ENCODE results near the gene GPATCH1. TPM values are rescaled to one million over a fixed set of nuclear protein-coding genes. Genes with fewer than 3 reads are reported as not detected.

Gene GPATCH1
- total and polyA plus RNA-seq, 9 of the 15 experiments (the other 6 are each of a cell fraction or from before 2014, with no cell fraction given): 3.7 to 9.7 (median 7.7) TPM

DNA sequence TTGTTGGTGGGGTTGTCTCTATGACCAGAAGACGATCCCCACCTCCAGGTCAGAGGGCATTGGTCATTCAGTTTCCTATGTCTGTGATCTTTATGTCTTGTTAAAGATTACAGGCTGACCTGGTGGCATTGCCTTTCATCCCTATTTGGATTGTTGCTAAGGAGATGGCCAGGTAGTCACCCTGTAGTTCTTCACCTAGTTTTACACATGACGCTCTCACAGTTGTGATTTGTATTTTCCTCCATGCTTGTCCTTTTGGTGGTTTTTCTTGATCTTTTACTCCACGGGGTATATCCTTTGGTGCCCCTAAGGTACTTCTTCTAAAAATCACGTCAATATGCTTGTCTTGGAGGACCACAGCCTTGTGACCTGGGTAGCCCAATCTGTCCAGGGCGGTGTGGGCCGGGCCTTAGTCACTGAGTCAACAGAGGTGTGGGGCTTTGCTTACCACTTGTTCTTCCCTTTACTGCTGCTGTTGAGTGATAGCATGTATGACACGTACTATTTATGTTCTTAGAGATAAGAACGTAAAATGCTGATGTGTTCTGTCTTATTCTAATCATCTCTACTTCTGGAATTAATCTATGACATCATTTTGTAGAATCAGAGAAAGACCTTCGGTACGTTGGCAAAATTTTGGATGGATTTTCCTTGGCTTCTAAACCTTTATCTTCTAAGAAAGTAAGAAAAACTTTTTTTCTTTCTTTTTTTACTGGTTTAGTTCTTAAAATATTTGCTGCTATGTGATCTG lies 20.1 kb downstream of the GPATCH1 start (continued):
- TF ChIP-seq, protein P1, sequence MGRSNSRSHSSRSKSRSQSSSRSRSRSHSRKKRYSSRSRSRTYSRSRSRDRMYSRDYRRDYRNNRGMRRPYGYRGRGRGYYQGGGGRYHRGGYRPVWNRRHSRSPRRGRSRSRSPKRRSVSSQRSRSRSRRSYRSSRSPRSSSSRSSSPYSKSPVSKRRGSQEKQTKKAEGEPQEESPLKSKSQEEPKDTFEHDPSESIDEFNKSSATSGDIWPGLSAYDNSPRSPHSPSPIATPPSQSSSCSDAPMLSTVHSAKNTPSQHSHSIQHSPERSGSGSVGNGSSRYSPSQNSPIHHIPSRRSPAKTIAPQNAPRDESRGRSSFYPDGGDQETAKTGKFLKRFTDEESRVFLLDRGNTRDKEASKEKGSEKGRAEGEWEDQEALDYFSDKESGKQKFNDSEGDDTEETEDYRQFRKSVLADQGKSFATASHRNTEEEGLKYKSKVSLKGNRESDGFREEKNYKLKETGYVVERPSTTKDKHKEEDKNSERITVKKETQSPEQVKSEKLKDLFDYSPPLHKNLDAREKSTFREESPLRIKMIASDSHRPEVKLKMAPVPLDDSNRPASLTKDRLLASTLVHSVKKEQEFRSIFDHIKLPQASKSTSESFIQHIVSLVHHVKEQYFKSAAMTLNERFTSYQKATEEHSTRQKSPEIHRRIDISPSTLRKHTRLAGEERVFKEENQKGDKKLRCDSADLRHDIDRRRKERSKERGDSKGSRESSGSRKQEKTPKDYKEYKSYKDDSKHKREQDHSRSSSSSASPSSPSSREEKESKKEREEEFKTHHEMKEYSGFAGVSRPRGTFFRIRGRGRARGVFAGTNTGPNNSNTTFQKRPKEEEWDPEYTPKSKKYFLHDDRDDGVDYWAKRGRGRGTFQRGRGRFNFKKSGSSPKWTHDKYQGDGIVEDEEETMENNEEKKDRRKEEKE (IDR thresholded peaks at IDR 0.05; ENCODE audit: borderline replicate concordance in 1 of 2, control insufficient read depth in 1 of 2, low read depth in 2 of 2, low read length in 1 of 2): no peak
- TF ChIP-seq NR2F6 (CRISPR knock-in tag; IDR thresholded peaks at IDR 0.05) (no peak), ZNF699 (CRISPR knock-in tag; IDR thresholded peaks at IDR 0.05; ENCODE audit: insufficient replicate concordance) (no peak), ZNF436 (CRISPR knock-in tag; IDR thresholded peaks at IDR 0.05) (no peak), ZNF354B (CRISPR knock-in tag; IDR thresholded peaks at IDR 0.05) (no peak), ZBTB1 (CRISPR knock-in tag; IDR thresholded peaks at IDR 0.05; ENCODE audit: borderline replicate concordance, low read depth) (no peak), ZBTB8A (IDR thresholded peaks at IDR 0.05; ENCODE audit: partially characterized antibody) (no peak), ETV1 (tag; conservative IDR thresholded peaks at IDR 0.05; ENCODE audit: low read depth) (no peak), U2AF1 (optimal IDR thresholded peaks at IDR 0.05; ENCODE audit: low read depth, low read length) (no peak), GATAD2A (IDR thresholded peaks at IDR 0.05) (no peak), BACH1 (tag; IDR thresholded peaks at IDR 0.05) (peak; percentile 21; the same call in 1 of the 2 replicates), STAT5B (CRISPR knock-in tag; IDR thresholded peaks at IDR 0.05) (no peak), SRSF3 (IDR thresholded peaks at IDR 0.05; ENCODE audit: insufficient read depth, low read length) (no peak), IRF1 (CRISPR knock-in tag; IDR thresholded peaks at IDR 0.05; ENCODE audit: borderline replicate concordance) (no peak), ZNF23 (CRISPR knock-in tag; IDR thresholded peaks at IDR 0.05) (no peak), SMARCA4 (IDR thresholded peaks at IDR 0.05) (peak; percentile 98), NFIX (CRISPR knock-in tag; IDR thresholded peaks at IDR 0.05; ENCODE audit: low read depth) (no peak), TOE1 (IDR thresholded peaks at IDR 0.05; ENCODE audit: borderline replicate concordance) (no peak; the same call in 1 of the 2 replicates), TOE1 (CRISPR knock-in tag; IDR thresholded peaks at IDR 0.05; ENCODE audit: borderline replicate concordance, low read depth) (no peak), ZNF717 (CRISPR knock-in tag; IDR thresholded peaks at IDR 0.05) (no peak), TSC22D4 (tag; IDR thresholded peaks at IDR 0.05) (no peak)
- TF ChIP-seq, protein P2, sequence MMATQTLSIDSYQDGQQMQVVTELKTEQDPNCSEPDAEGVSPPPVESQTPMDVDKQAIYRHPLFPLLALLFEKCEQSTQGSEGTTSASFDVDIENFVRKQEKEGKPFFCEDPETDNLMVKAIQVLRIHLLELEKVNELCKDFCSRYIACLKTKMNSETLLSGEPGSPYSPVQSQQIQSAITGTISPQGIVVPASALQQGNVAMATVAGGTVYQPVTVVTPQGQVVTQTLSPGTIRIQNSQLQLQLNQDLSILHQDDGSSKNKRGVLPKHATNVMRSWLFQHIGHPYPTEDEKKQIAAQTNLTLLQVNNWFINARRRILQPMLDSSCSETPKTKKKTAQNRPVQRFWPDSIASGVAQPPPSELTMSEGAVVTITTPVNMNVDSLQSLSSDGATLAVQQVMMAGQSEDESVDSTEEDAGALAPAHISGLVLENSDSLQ (IDR thresholded peaks at IDR 0.05): peak; percentile 97
- TF ChIP-seq, protein P3, sequence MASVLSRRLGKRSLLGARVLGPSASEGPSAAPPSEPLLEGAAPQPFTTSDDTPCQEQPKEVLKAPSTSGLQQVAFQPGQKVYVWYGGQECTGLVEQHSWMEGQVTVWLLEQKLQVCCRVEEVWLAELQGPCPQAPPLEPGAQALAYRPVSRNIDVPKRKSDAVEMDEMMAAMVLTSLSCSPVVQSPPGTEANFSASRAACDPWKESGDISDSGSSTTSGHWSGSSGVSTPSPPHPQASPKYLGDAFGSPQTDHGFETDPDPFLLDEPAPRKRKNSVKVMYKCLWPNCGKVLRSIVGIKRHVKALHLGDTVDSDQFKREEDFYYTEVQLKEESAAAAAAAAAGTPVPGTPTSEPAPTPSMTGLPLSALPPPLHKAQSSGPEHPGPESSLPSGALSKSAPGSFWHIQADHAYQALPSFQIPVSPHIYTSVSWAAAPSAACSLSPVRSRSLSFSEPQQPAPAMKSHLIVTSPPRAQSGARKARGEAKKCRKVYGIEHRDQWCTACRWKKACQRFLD (CRISPR knock-in tag; IDR thresholded peaks at IDR 0.05): no peak

Data from K562 (cell line).